ENCODE measurements around the gene MXD4. TPM values are rescaled to one million over a fixed set of nuclear protein-coding genes. Genes with fewer than 3 reads are reported as not detected.

MXD4 gene
- total and polyA plus RNA-seq, 2 donors (not counting 1 experiment from before 2014, with no cell fraction given) = 67.3 to 75.3 TPM

GRCh38 chr4:2303121-2303685, 41.3 kb upstream of the MXD4 start:
- intact Hi-C loops (cut with micrococcal nuclease) = no loop called here
- peaks cover 0 to 16% (median 9%) of the 10 kb centered on the region in 3 donors for H3K9me3 ChIP-seq (ENCODE audit: control extremely low read depth in 1 of 3, control insufficient read depth in 2 of 3, insufficient read depth in 1 of 3, low read length in 2 of 3)
- no peaks in the 10 kb centered on the region for H4K20me1 ChIP-seq (ENCODE audit: control insufficient read depth, insufficient read depth, low read length, poor library complexity, severe bottlenecking)
- H3K4me3 ChIP-seq (ENCODE audit: control extremely low read depth in 1 of 5, extremely low read depth in 1 of 5, insufficient read depth in 1 of 5, low read depth in 2 of 5, low read length in 4 of 5) = no peak overlapping the region
- no peak overlapping the region for H3K4me3 Mint-ChIP-seq
- peaks cover 0 to 4% of the 10 kb centered on the region in 2 donors for H3K4me1 ChIP-seq (ENCODE audit: control insufficient read depth in 2 of 2, insufficient read depth in 2 of 2, low read length in 2 of 2)
- ChIA-PET CTCF (no interaction called here), POLR2A (no interaction called here)
- WGBS (ENCODE audit: insufficient coverage) = 96% methylated on average over 14 of the region's 19 CpGs
- no peaks in the 10 kb centered on the region for H3K27me3 ChIP-seq (replicated peaks in 1 of 4; ENCODE audit: control extremely low read depth in 1 of 4, control insufficient read depth in 3 of 4, insufficient read depth in 4 of 4, low read length in 3 of 4)
- no peak for ATAC-seq (ENCODE audit: low read depth)
- H3K9me3 Mint-ChIP-seq (ENCODE audit: insufficient read depth) = peaks cover 5% of the 10 kb centered on the region
- no peak overlapping the region for H3K27ac Mint-ChIP-seq
- no peak overlapping the region for H2AFZ ChIP-seq (ENCODE audit: insufficient read depth, low read depth, low read length, poor library complexity, severe bottlenecking)
- no peak overlapping the region for H3K9ac ChIP-seq (ENCODE audit: low read length)
- no peaks in the 10 kb centered on the region for H3K79me2 ChIP-seq (ENCODE audit: control insufficient read depth, insufficient read depth, low read length)
- no peak for TF ChIP-seq EZH2 (IDR thresholded peaks at IDR 0.05; ENCODE audit: borderline replicate concordance, insufficient read depth, low read depth, low read length, poor library complexity, severe bottlenecking)
- no peak for TF ChIP-seq CTCF (IDR thresholded peaks at IDR 0.05)
- no peak overlapping the region for H3K4me2 ChIP-seq (replicated peaks; ENCODE audit: low read depth, low read length, poor library complexity, severe bottlenecking)
- DNase-seq = no peak
- H3K27me3 Mint-ChIP-seq = no peaks in the 10 kb centered on the region
- H3K4me1 Mint-ChIP-seq = peaks cover 7% of the 10 kb centered on the region
- no peak overlapping the region for H3K27ac ChIP-seq (ENCODE audit: low read length in 2 of 2)
- H3K36me3 ChIP-seq (replicated peaks in 1 of 2; ENCODE audit: control extremely low read depth in 1 of 2, control insufficient read depth in 1 of 2, extremely low read depth in 1 of 2, insufficient read depth in 2 of 2, low read length in 1 of 2) = no peaks in the 10 kb centered on the region

GRCh38 chr4:2302387-2303119, 40.6 kb upstream of the MXD4 start:
- intact Hi-C loops (cut with micrococcal nuclease) = no loop called here
- Mint-ChIP-seq H3K9me3 (ENCODE audit: insufficient read depth) (peaks cover 5% of the 10 kb centered on the region), H3K4me3 (no peak overlapping the region), H3K4me1 (peaks cover 14% of the 10 kb centered on the region), H3K27ac (no peak overlapping the region), H3K27me3 (no peaks in the 10 kb centered on the region)
- no peak overlapping the region for H3K4me3 ChIP-seq (ENCODE audit: control extremely low read depth in 1 of 5, extremely low read depth in 1 of 5, insufficient read depth in 1 of 5, low read depth in 2 of 5, low read length in 4 of 5)
- no peak for ATAC-seq (ENCODE audit: low read depth)
- H3K79me2 ChIP-seq (ENCODE audit: control insufficient read depth, insufficient read depth, low read length) = no peaks in the 10 kb centered on the region
- H3K4me2 ChIP-seq (replicated peaks; ENCODE audit: low read depth, low read length, poor library complexity, severe bottlenecking) = no peak overlapping the region
- TF ChIP-seq CTCF (IDR thresholded peaks at IDR 0.05) (no peak), EZH2 (IDR thresholded peaks at IDR 0.05; ENCODE audit: borderline replicate concordance, insufficient read depth, low read depth, low read length, poor library complexity, severe bottlenecking) (no peak)
- no peak overlapping the region for H3K27ac ChIP-seq (ENCODE audit: low read length in 2 of 2)
- CTCF ChIA-PET = interaction anchor here (0.7 kb wide), 1 partner anchor 160 kb away, joined by 3 read pairs; no protein-coding TSS in a partner anchor
- 97% methylated on average over 26 of the region's 28 CpGs for WGBS (ENCODE audit: insufficient coverage)
- no peaks in the 10 kb centered on the region for H3K36me3 ChIP-seq (replicated peaks in 1 of 2; ENCODE audit: control extremely low read depth in 1 of 2, control insufficient read depth in 1 of 2, extremely low read depth in 1 of 2, insufficient read depth in 2 of 2, low read length in 1 of 2)
- POLR2A ChIA-PET = no interaction called here
- H4K20me1 ChIP-seq (ENCODE audit: control insufficient read depth, insufficient read depth, low read length, poor library complexity, severe bottlenecking) = no peaks in the 10 kb centered on the region
- no peaks in the 10 kb centered on the region for H3K27me3 ChIP-seq (replicated peaks in 1 of 4; ENCODE audit: control extremely low read depth in 1 of 4, control insufficient read depth in 3 of 4, insufficient read depth in 4 of 4, low read length in 3 of 4)
- no peak overlapping the region for H3K9ac ChIP-seq (ENCODE audit: low read length)
- no peak overlapping the region for H2AFZ ChIP-seq (ENCODE audit: insufficient read depth, low read depth, low read length, poor library complexity, severe bottlenecking)
- H3K4me1 ChIP-seq (ENCODE audit: control insufficient read depth in 2 of 2, insufficient read depth in 2 of 2, low read length in 2 of 2) = peaks cover 0 to 8% of the 10 kb centered on the region in 2 donors
- peaks cover 0 to 16% (median 9%) of the 10 kb centered on the region in 3 donors for H3K9me3 ChIP-seq (ENCODE audit: control extremely low read depth in 1 of 3, control insufficient read depth in 2 of 3, insufficient read depth in 1 of 3, low read length in 2 of 3)
- DNase-seq = no peak

All from B cell (primary cell).